ENCODE results near the gene GMIP.
A peak's percentile ranks its signal among the peaks of the same experiment; 100 is the strongest.

The GMIP gene

GRCh38 chr19:19635313-19635702 is 8.1 kb downstream of the GMIP start:
- Histone ChIP-seq H3K4me1 (ENCODE audit: insufficient read depth, low read length) (no peaks in the 10 kb centered on the region), H3K9me3 (ENCODE audit: control insufficient read depth, insufficient read depth, low read length) (no peaks in the 10 kb centered on the region), H3K36me3 (ENCODE audit: insufficient read depth, low read length) (peaks cover 7% of the 10 kb centered on the region; the same call in 1 of the 2 replicates), H3K9ac (ENCODE audit: low read depth, low read length) (no peak overlapping the region)

GRCh38 chr19:19634516-19635312 is 8.7 kb downstream of the GMIP start:
- no peaks in the 10 kb centered on the region for H3K9me3 ChIP-seq (ENCODE audit: control insufficient read depth, insufficient read depth, low read length)
- H3K36me3 ChIP-seq (ENCODE audit: insufficient read depth, low read length) = peaks cover 7% of the 10 kb centered on the region; the same call in 1 of the 2 replicates
- H3K4me1 ChIP-seq (ENCODE audit: insufficient read depth, low read length) = no peaks in the 10 kb centered on the region
- H3K9ac ChIP-seq (ENCODE audit: low read depth, low read length) = no peak overlapping the region

GRCh38 chr19:19633711-19634515 is 9.5 kb downstream of the GMIP start:
- Histone ChIP-seq H3K36me3 (ENCODE audit: insufficient read depth, low read length) (peaks cover 7% of the 10 kb centered on the region; the same call in 1 of the 2 replicates), H3K9me3 (ENCODE audit: control insufficient read depth, insufficient read depth, low read length) (no peaks in the 10 kb centered on the region), H3K4me1 (ENCODE audit: insufficient read depth, low read length) (no peaks in the 10 kb centered on the region), H3K9ac (ENCODE audit: low read depth, low read length) (no peak overlapping the region)

- peaks cover 7% of the 10 kb centered on the region; the same call in 1 of the 2 replicates for H3K36me3 ChIP-seq (ENCODE audit: insufficient read depth, low read length)
- no peak overlapping the region for H3K9ac ChIP-seq (ENCODE audit: low read depth, low read length)
- H3K9me3 ChIP-seq (ENCODE audit: control insufficient read depth, insufficient read depth, low read length) = no peaks in the 10 kb centered on the region
- no peaks in the 10 kb centered on the region for H3K4me1 ChIP-seq (ENCODE audit: insufficient read depth, low read length)
These were observed 10.8 kb downstream of the GMIP start for GRCh38 chr19:19632661-19633060.

- Histone ChIP-seq H3K4me1 (ENCODE audit: insufficient read depth, low read length) (peaks cover 5% of the 10 kb centered on the region; the same call in 1 of the 2 replicates), H3K9me3 (ENCODE audit: control insufficient read depth, insufficient read depth, low read length) (no peaks in the 10 kb centered on the region), H3K9ac (ENCODE audit: low read depth, low read length) (no peak overlapping the region), H3K36me3 (ENCODE audit: insufficient read depth, low read length) (peaks cover 7% of the 10 kb centered on the region; the same call in 1 of the 2 replicates)
These were observed 12.1 kb downstream of the GMIP start for GRCh38 chr19:19631346-19631745.

GRCh38 chr19:19630426-19630825 is 13.0 kb downstream of the GMIP start:
- peaks cover 7% of the 10 kb centered on the region; the same call in 1 of the 2 replicates for H3K4me1 ChIP-seq (ENCODE audit: insufficient read depth, low read length)

GRCh38 chr19:19630062-19630414 is 13.4 kb downstream of the GMIP start:
- Histone ChIP-seq H3K9ac (ENCODE audit: low read depth, low read length) (no peak overlapping the region), H3K36me3 (ENCODE audit: insufficient read depth, low read length) (peaks cover 7% of the 10 kb centered on the region; the same call in 1 of the 2 replicates), H3K4me1 (ENCODE audit: insufficient read depth, low read length) (peaks cover 7% of the 10 kb centered on the region; the same call in 1 of the 2 replicates), H3K9me3 (ENCODE audit: control insufficient read depth, insufficient read depth, low read length) (no peaks in the 10 kb centered on the region)

More at GRCh38 chr19:19630426-19630825, 13.0 kb downstream of the GMIP start:
- H3K36me3 ChIP-seq (ENCODE audit: insufficient read depth, low read length) = peaks cover 7% of the 10 kb centered on the region; the same call in 1 of the 2 replicates
- no peaks in the 10 kb centered on the region for H3K9me3 ChIP-seq (ENCODE audit: control insufficient read depth, insufficient read depth, low read length)
- H3K9ac ChIP-seq (ENCODE audit: low read depth, low read length) = no peak overlapping the region

- Histone ChIP-seq H3K9ac (ENCODE audit: low read depth, low read length) (peak overlapping the region; percentile 72), H3K4me1 (ENCODE audit: insufficient read depth, low read length) (peaks cover 7% of the 10 kb centered on the region; the same call in 1 of the 2 replicates), H3K9me3 (ENCODE audit: control insufficient read depth, insufficient read depth, low read length) (no peaks in the 10 kb centered on the region), H3K36me3 (ENCODE audit: insufficient read depth, low read length) (no peaks in the 10 kb centered on the region)
These were observed 14.8 kb downstream of the GMIP start for GRCh38 chr19:19628501-19629134.

GRCh38 chr19:19627621-19628500 is 15.6 kb downstream of the GMIP start, which contains the start of gene LPAR2:
Gene LPAR2 (minus strand): TSS chr19:19628220. CDS start chr19:19627275, 945 bp downstream.
- Histone ChIP-seq H3K36me3 (ENCODE audit: insufficient read depth, low read length) (no peaks in the 10 kb centered on the region), H3K9ac (ENCODE audit: low read depth, low read length) (peak within 1 kb of the TSS; percentile 82), H3K4me1 (ENCODE audit: insufficient read depth, low read length) (peaks cover 7% of the 10 kb centered on the region; the same call in 1 of the 2 replicates), H3K9me3 (ENCODE audit: control insufficient read depth, insufficient read depth, low read length) (no peaks in the 10 kb centered on the region)

- Histone ChIP-seq H3K36me3 (ENCODE audit: insufficient read depth, low read length) (no peaks in the 10 kb centered on the region), H3K9ac (ENCODE audit: low read depth, low read length) (peak overlapping the region; percentile 82), H3K9me3 (ENCODE audit: control insufficient read depth, insufficient read depth, low read length) (no peaks in the 10 kb centered on the region), H3K4me1 (ENCODE audit: insufficient read depth, low read length) (peaks cover 7% of the 10 kb centered on the region; the same call in 1 of the 2 replicates)
These were observed 16.7 kb downstream of the GMIP start for GRCh38 chr19:19626516-19627472.

GRCh38 chr19:19624032-19624570 is 19.4 kb downstream of the GMIP start:
- peaks cover 7% of the 10 kb centered on the region; the same call in 1 of the 2 replicates for H3K4me1 ChIP-seq (ENCODE audit: insufficient read depth, low read length)
- no peaks in the 10 kb centered on the region for H3K9me3 ChIP-seq (ENCODE audit: control insufficient read depth, insufficient read depth, low read length)
- H3K36me3 ChIP-seq (ENCODE audit: insufficient read depth, low read length) = no peaks in the 10 kb centered on the region
- H3K9ac ChIP-seq (ENCODE audit: low read depth, low read length) = no peak overlapping the region

- no peaks in the 10 kb centered on the region for H3K9me3 ChIP-seq (ENCODE audit: control insufficient read depth, insufficient read depth, low read length)
- H3K4me1 ChIP-seq (ENCODE audit: insufficient read depth, low read length) = peaks cover 7% of the 10 kb centered on the region; the same call in 1 of the 2 replicates
- H3K36me3 ChIP-seq (ENCODE audit: insufficient read depth, low read length) = no peaks in the 10 kb centered on the region
- H3K9ac ChIP-seq (ENCODE audit: low read depth, low read length) = no peak overlapping the region
These were observed 20.1 kb downstream of the GMIP start for GRCh38 chr19:19623383-19623782.

All from ES-I3 (cell line).